Ovary (tissue), 3 donors: ENCODE results near the gene INSR.

Experiments
- CTCF ChIP-seq, 3 donors: fragments of 450-650 bp in 2 of 3; fragments of 200-600 bp in 1 of 3; IDR thresholded peaks; one replicate each; pipeline versions ENCODE4 v1.5.1 to v1.8.0; 2016 to 2022; ENCODE audit warnings: antibody characterized with exemption in 3 of 3, mild to moderate bottlenecking in 1 of 3
- EP300 ChIP-seq: sonication (generic); formaldehyde crosslinking; IDR thresholded peaks from one replicate; pipeline ENCODE4 v1.6.1; 2017; ENCODE audit warnings: antibody characterized with exemption
- POLR2A ChIP-seq: fragments of 450-650 bp; IDR thresholded peaks from one replicate; pipeline ENCODE4 v1.6.1; 2017; ENCODE audit warnings: antibody characterized with exemption, mild to moderate bottlenecking, moderate library complexity
- donor health status: DM: no; HTN: no; CAD: no.

GRCh38 chr19:7139095-7139494 lies 155.1 kb downstream of the INSR start:
- TF ChIP-seq CTCF (IDR thresholded peaks at IDR 0.05) (no peak), POLR2A (no peak), EP300 (no peak)
